Measurements from ENCODE around the gene ACMSD. TPM values are rescaled to one million over a fixed set of nuclear protein-coding genes. Genes with fewer than 3 reads are reported as not detected.
A peak's percentile ranks its signal among the peaks of the same experiment; 100 is the strongest.

ACMSD gene
- total and polyA plus RNA-seq, 7 experiments from 2014 or later: not detected

DNA sequence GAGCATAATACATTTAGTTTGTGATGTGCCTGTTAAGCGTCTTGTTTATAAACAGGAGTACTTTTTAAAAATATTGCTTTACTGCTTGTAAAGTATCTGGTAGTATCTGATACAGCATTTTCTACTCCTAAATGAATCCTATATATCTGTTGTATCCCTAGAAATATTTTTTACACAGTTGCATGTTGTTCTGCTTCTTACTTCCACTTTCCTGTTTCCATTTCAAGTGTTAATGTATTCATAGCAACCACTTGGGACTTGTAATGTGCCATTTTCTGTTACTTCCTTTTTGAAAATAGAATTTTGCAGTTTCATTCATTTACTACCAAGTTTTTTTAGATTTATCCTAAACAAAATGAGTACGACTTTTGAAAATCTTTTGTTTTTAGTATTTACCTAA lies 105.1 kb downstream of the ACMSD start:
- Histone ChIP-seq H3K9me3 (ENCODE audit: control insufficient read depth in 2 of 3, low read length in 3 of 3) (no peaks in the 10 kb centered on the region), H3K27me3 (ENCODE audit: control insufficient read depth in 2 of 2, insufficient read depth in 2 of 2, low read length in 2 of 2) (no peaks in the 10 kb centered on the region), H3K4me3 (ENCODE audit: low read length) (no peak overlapping the region), H3K27ac (ENCODE audit: low read depth, low read length) (no peak overlapping the region), H3K36me3 (ENCODE audit: control insufficient read depth in 2 of 3, insufficient read depth in 3 of 3, low read length in 3 of 3) (peaks cover 10 to 43% (median 26%) of the 10 kb centered on the region in 3 experiments), H3K4me1 (ENCODE audit: control insufficient read depth in 2 of 2, insufficient read depth in 2 of 2, low read length in 2 of 2) (no peaks in the 10 kb centered on the region)
- peak; percentile 61 for ATAC-seq
- Mint-ChIP-seq H3K27me3 (no peaks in the 10 kb centered on the region), H3K27ac (peak overlapping the region in 2 of 9 donors; percentile 42 to 64), H3K4me3 (no peak overlapping the region), H3K36me3 (peaks cover 0 to 42% (median 26%) of the 10 kb centered on the region in 5 donors), H3K4me1 (peaks cover 0 to 42% (median 30%) of the 10 kb centered on the region in 7 donors), H3K9me3 (no peaks in the 10 kb centered on the region)
- CTCF ChIA-PET: no interaction called here
- intact Hi-C loops (cut with micrococcal nuclease): no loop called here
- no peak for DNase-seq
- POLR2A ChIA-PET: no interaction called here

DNA sequence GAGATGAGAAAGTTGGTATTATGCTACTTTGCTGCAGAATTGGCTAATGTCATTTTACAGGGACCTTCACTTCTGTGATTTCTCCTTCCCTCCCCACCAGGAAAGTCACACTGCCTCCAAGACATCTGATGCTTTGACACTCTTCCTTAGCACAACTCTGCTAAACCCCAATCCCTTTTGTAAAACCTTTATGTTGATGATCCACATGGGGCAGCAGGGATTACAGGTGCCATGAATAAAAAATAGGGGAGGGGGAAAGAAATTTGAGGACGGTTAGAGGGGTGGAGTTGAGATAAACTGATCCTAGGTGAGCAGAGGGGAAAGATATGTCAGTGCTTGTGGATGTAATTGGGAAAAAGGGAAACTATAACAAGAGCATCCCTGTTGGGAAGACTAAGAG lies 106.6 kb downstream of the ACMSD start:
- H3K36me3 Mint-ChIP-seq: peaks cover 2 to 43% (median 22%) of the 10 kb centered on the region in 5 donors
- CTCF ChIA-PET: no interaction called here

DNA sequence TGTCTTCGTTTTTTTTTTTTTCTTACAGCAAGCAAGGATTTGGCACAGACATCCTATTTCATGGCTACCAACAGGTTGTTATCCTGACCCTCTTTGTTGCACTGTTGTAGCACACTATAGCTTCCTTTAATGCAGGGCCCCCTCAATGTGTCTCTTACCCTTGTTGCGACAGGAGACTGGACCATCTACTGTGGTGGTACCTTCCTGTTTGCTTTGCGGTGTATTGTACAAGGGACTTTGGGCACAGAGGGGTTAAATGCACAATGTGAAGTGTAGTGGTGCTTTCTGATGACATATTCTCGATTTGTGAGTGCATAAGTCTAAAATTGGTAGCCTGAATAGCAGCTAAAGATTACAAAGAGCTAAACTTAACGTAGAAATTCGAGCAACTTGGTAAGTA lies 107.7 kb downstream of the ACMSD start:
- ATAC-seq (no peak), DNase-seq (no peak)
- ChIA-PET POLR2A (interaction anchor here (0.7 kb wide), 1 partner anchor 1472 kb away, joined by 3 read pairs; no protein-coding TSS in a partner anchor), CTCF (no interaction called here)
- intact Hi-C loops (cut with micrococcal nuclease): no loop called here
- peak overlapping the region in 1 of 9 donors; percentile 56 for H3K27ac Mint-ChIP-seq
- Histone ChIP-seq H3K4me1 (ENCODE audit: control insufficient read depth in 2 of 2, insufficient read depth in 2 of 2, low read length in 2 of 2) (peaks cover 0 to 8% of the 10 kb centered on the region in 2 donors), H3K4me3 (ENCODE audit: low read length) (no peak overlapping the region), H3K9me3 (ENCODE audit: control insufficient read depth in 2 of 3, low read length in 3 of 3) (no peaks in the 10 kb centered on the region), H3K36me3 (ENCODE audit: control insufficient read depth in 2 of 3, insufficient read depth in 3 of 3, low read length in 3 of 3) (peaks cover 6 to 46% (median 13%) of the 10 kb centered on the region in 3 experiments), H3K27me3 (ENCODE audit: control insufficient read depth in 2 of 2, insufficient read depth in 2 of 2, low read length in 2 of 2) (no peaks in the 10 kb centered on the region), H3K27ac (ENCODE audit: low read depth, low read length) (no peak overlapping the region)
- no peaks in the 10 kb centered on the region for H3K27me3 Mint-ChIP-seq
- no peak overlapping the region for H3K4me3 Mint-ChIP-seq
- peaks cover 4 to 40% (median 22%) of the 10 kb centered on the region in 5 donors for H3K36me3 Mint-ChIP-seq
- H3K9me3 Mint-ChIP-seq: no peaks in the 10 kb centered on the region
- peaks cover 4 to 57% (median 36%) of the 10 kb centered on the region in 7 donors for H3K4me1 Mint-ChIP-seq

More for the DNA sequence above, 106.6 kb downstream of the ACMSD start:
- Histone ChIP-seq H3K4me1 (ENCODE audit: control insufficient read depth in 2 of 2, insufficient read depth in 2 of 2, low read length in 2 of 2) (peaks cover 0 to 8% of the 10 kb centered on the region in 2 donors), H3K9me3 (ENCODE audit: control insufficient read depth in 2 of 3, low read length in 3 of 3) (no peaks in the 10 kb centered on the region), H3K36me3 (ENCODE audit: control insufficient read depth in 2 of 3, insufficient read depth in 3 of 3, low read length in 3 of 3) (peaks cover 10 to 44% (median 21%) of the 10 kb centered on the region in 3 experiments), H3K27me3 (ENCODE audit: control insufficient read depth in 2 of 2, insufficient read depth in 2 of 2, low read length in 2 of 2) (no peaks in the 10 kb centered on the region), H3K27ac (ENCODE audit: low read depth, low read length) (no peak overlapping the region), H3K4me3 (ENCODE audit: low read length) (no peak overlapping the region)
- no peaks in the 10 kb centered on the region for H3K27me3 Mint-ChIP-seq
- DNase-seq (no peak), ATAC-seq (no peak)
- no peak overlapping the region for H3K4me3 Mint-ChIP-seq
- peaks cover 3 to 52% (median 32%) of the 10 kb centered on the region in 7 donors for H3K4me1 Mint-ChIP-seq
- intact Hi-C loops (cut with micrococcal nuclease): no loop called here
- no peaks in the 10 kb centered on the region for H3K9me3 Mint-ChIP-seq
- H3K27ac Mint-ChIP-seq: peak overlapping the region in 4 of 9 donors; percentile 18 to 56 (median 28)
- POLR2A ChIA-PET: no interaction called here

DNA sequence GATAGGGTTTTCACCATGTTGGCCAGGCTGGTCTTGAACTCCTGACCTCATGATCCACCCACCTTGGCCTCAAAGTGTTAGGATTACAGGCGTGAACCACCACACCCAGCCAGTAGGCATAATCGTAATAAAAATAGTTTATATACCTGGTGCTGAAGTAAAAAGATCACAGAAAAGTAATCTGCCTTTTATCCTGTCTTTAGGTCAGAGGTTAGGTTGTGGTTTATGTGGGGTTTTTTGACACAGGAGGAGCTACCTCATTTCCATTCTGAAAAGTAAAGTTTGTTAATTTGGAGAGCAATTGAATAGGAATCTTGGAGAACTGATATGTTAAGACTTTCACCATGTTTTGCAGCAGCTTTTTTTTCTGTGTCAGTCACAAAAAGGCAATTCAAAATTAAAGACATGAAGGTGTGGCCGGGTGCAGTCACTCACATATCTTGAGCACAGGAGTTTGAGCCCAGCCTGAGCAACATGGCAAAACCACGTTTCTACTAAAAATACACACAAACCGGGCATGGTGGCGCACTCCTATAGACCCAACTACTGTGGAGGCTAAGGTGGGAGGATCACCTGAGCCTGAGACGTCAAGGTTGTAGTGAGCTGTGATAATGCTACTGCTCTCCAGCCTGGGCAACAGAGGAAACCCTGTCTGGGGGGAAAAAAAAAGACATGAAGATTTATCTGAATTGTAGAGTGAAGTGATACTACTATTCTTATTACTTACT lies 111.7 kb downstream of the ACMSD start:
- DNase-seq: peak in 1 of 9 donors; percentile 2
- no peak overlapping the region for H3K4me3 Mint-ChIP-seq
- no peaks in the 10 kb centered on the region for H3K9me3 ChIP-seq (ENCODE audit: control insufficient read depth in 2 of 3, low read length in 3 of 3)
- H3K36me3 Mint-ChIP-seq: peaks cover 15 to 57% (median 36%) of the 10 kb centered on the region in 5 donors
- peaks cover 0 to 59% (median 22%) of the 10 kb centered on the region in 3 experiments for H3K36me3 ChIP-seq (ENCODE audit: control insufficient read depth in 2 of 3, insufficient read depth in 3 of 3, low read length in 3 of 3)
- intact Hi-C loops (cut with micrococcal nuclease): loop anchor here in 1 of 2 donors (2.0 kb wide), 1 partner anchor 31 kb away; the partner anchor contains the start of gene CCNT2
- H3K27ac Mint-ChIP-seq: peak overlapping the region; percentile 10 to 78 (median 31)
- no peak overlapping the region for H3K27ac ChIP-seq (ENCODE audit: low read depth, low read length)
- ChIA-PET POLR2A (interaction anchor here (0.7 kb wide), 1 partner anchor 100 kb away, joined by 4 read pairs; no protein-coding TSS in a partner anchor), CTCF (no interaction called here)
- no peaks in the 10 kb centered on the region for H3K27me3 ChIP-seq (ENCODE audit: control insufficient read depth in 2 of 2, insufficient read depth in 2 of 2, low read length in 2 of 2)
- H3K9me3 Mint-ChIP-seq: no peaks in the 10 kb centered on the region
- H3K4me1 ChIP-seq (ENCODE audit: control insufficient read depth in 2 of 2, insufficient read depth in 2 of 2, low read length in 2 of 2): peaks cover 0 to 8% of the 10 kb centered on the region in 2 donors
- peak; percentile 40 for ATAC-seq
- peaks cover 6 to 47% (median 40%) of the 10 kb centered on the region in 7 donors for H3K4me1 Mint-ChIP-seq
- H3K4me3 ChIP-seq (ENCODE audit: low read length): no peak overlapping the region
- no peaks in the 10 kb centered on the region for H3K27me3 Mint-ChIP-seq

DNA sequence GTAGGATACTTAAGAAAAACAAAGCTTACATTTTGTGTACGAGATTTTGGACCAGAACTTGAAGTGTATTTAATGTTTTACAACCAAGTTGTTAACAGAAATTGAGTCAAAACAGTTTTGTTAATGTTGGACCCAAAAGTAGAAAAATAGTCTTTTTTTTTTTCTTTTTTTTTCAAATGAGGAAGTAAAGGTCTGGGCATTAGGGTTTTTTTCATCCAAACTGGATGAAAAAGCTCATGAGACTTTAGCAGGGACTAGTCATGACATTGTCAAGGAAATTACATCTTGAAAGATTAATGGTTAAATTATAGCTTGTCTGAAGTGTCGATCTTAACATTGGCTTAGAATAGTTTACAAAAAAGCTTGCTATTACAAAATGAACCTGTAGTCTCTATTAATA lies 112.5 kb downstream of the ACMSD start:
- Mint-ChIP-seq H3K4me1 (peaks cover 6 to 39% (median 33%) of the 10 kb centered on the region in 7 donors), H3K9me3 (no peaks in the 10 kb centered on the region), H3K4me3 (no peak overlapping the region), H3K27ac (peak overlapping the region in 1 of 9 donors; percentile 68), H3K27me3 (no peaks in the 10 kb centered on the region), H3K36me3 (peaks cover 15 to 50% (median 29%) of the 10 kb centered on the region in 5 donors)
- Histone ChIP-seq H3K4me3 (ENCODE audit: low read length) (no peak overlapping the region), H3K27me3 (ENCODE audit: control insufficient read depth in 2 of 2, insufficient read depth in 2 of 2, low read length in 2 of 2) (no peaks in the 10 kb centered on the region), H3K36me3 (ENCODE audit: control insufficient read depth in 2 of 3, insufficient read depth in 3 of 3, low read length in 3 of 3) (peaks cover 0 to 56% (median 26%) of the 10 kb centered on the region in 3 experiments), H3K27ac (ENCODE audit: low read depth, low read length) (no peak overlapping the region), H3K9me3 (ENCODE audit: control insufficient read depth in 2 of 3, low read length in 3 of 3) (no peaks in the 10 kb centered on the region), H3K4me1 (ENCODE audit: control insufficient read depth in 2 of 2, insufficient read depth in 2 of 2, low read length in 2 of 2) (peaks cover 0 to 8% of the 10 kb centered on the region in 2 donors)
- CTCF ChIA-PET: interaction anchor here (0.6 kb wide), 1 partner anchor 159 kb away, joined by 3 read pairs; no protein-coding TSS in a partner anchor
- ATAC-seq: no peak
- DNase-seq: no peak
- POLR2A ChIA-PET: interaction anchor here (0.7 kb wide), 3 partner anchors 34 to 99 kb away, joined by 4 to 5 read pairs (median 4); no protein-coding TSS in a partner anchor
- intact Hi-C loops (cut with micrococcal nuclease): loop anchor here in 1 of 2 donors (2.0 kb wide), 1 partner anchor 32 kb away; the partner anchor contains the start of gene CCNT2

Data from naive thymus-derived CD4-positive, alpha-beta T cell (primary cell).